Loucy (cell line): Measurements from ENCODE around the gene POU2F1.

ENCODE experiments used
- CTCF ChIP-seq: fragments of 200-600 bp; sonication (generic); conservative IDR thresholded peaks from 2 replicates; pipeline ENCODE4 v1.5.1; 2014; ENCODE audit warnings: mild to moderate bottlenecking, antibody characterized with exemption, low read length
- EZH2phosphoT487 ChIP-seq: fragments of 200-600 bp; IDR thresholded peaks from 2 replicates; pipeline ENCODE4 v1.6.1; 2018; ENCODE audit warnings: antibody characterized with exemption, mild to moderate bottlenecking, moderate library complexity, borderline replicate concordance

- TF ChIP-seq EZH2phosphoT487 (no peak), CTCF (no peak)
Observed at GRCh38 chr1:167375949-167376348, 155.3 kb downstream of the POU2F1 start.
